A673 (cell line): ENCODE results near the gene TMEM165. TPM values are rescaled to one million over a fixed set of nuclear protein-coding genes. Genes with fewer than 3 reads are reported as not detected.

Source experiments
- BruUV-seq: library from RNA; stranded (reverse); fragments of 400-500 nt; replicated peaks from 2 replicates; lab custom pipeline; 2021; lab: Mats Ljungman, UMichigan
- CTCF ChIA-PET: fragments of 300-600 bp; sonication (Branson Sonifier 250); formaldehyde crosslinking; loops from one replicate; lab custom pipeline; 2022; ENCODE audit warnings: antibody characterized with exemption; lab: Charles Lee
- POLR2A ChIA-PET: fragments of 300-600 bp; sonication (Branson Sonifier 250); formaldehyde crosslinking; loops from one replicate; lab custom pipeline; 2022; ENCODE audit warnings: antibody characterized with exemption; ENCODE audit not compliant: low non-redundant PET; lab: Charles Lee
- DNase-seq: peaks from one replicate; pipeline ENCODE4 v3.0.0-alpha.2; 2015; ENCODE audit warnings: low spot score
- H3K27ac ChIP-seq: fragments of 200-600 bp; sonication (generic); 2 replicates; pipeline ENCODE4 v1.5.1; 2016; ENCODE audit warnings: mixed run types, low read depth, mild to moderate bottlenecking, mixed read lengths, antibody characterized with exemption, low read length; ENCODE audit not compliant: poor library complexity, severe bottlenecking
- H3K27me3 ChIP-seq: fragments of 200-600 bp; sonication (generic); replicated peaks from 2 replicates; pipeline ENCODE4 v1.6.1; 2017; ENCODE audit warnings: mixed run types, low read depth, mild to moderate bottlenecking, mixed read lengths, antibody characterized with exemption, low read length; ENCODE audit not compliant: insufficient read depth, poor library complexity
- H3K36me3 ChIP-seq: fragments of 200-600 bp; sonication (generic); 2 replicates; pipeline ENCODE4 v1.6.1; 2016; ENCODE audit warnings: mixed run types, mild to moderate bottlenecking, mixed read lengths, antibody characterized with exemption, low read length; ENCODE audit not compliant: insufficient read depth, poor library complexity, severe bottlenecking
- H3K4me1 ChIP-seq: fragments of 200-600 bp; sonication (generic); 2 replicates; pipeline ENCODE4 v1.6.1; 2017; ENCODE audit warnings: mixed run types, mild to moderate bottlenecking, mixed read lengths, antibody characterized with exemption, low read length; ENCODE audit not compliant: insufficient read depth, poor library complexity, severe bottlenecking
- H3K4me3 ChIP-seq: fragments of 200-600 bp; sonication (generic); 2 replicates; pipeline ENCODE4 v1.5.1; 2016; ENCODE audit warnings: low read depth, mixed run types, mild to moderate bottlenecking, mixed read lengths, low read length; ENCODE audit not compliant: poor library complexity, severe bottlenecking
- H3K9me3 ChIP-seq: fragments of 200-600 bp; sonication (generic); 2 replicates; pipeline ENCODE4 v1.6.1; 2016; ENCODE audit warnings: mixed run types, low read depth, mild to moderate bottlenecking, mixed read lengths, antibody characterized with exemption, low read length; ENCODE audit not compliant: poor library complexity, severe bottlenecking
- EZH2 ChIP-seq: fragments of 200-600 bp; sonication (generic); IDR thresholded peaks from 2 replicates; pipeline ENCODE4 v1.6.1; 2017; ENCODE audit warnings: borderline replicate concordance, low read depth, mild to moderate bottlenecking, mixed read lengths, antibody characterized with exemption, low read length; ENCODE audit not compliant: poor library complexity, severe bottlenecking
- intact Hi-C: fragments of 100-400 bp; cut with micrococcal nuclease; formaldehyde crosslinking; loops from one replicate; pipeline ENCODE4 v1.10.0; 2022; ENCODE audit not compliant: unreplicated experiment
- total RNA-seq: library from RNA; stranded (reverse); gene quantifications from 2 replicates; pipeline ENCODE4 v1.2.3, GENCODE V29; 2021
- TF ChIP-seq, protein P1 (sequence below): fragments of 300-800, 200-600 bp; sonication (generic); conservative IDR thresholded peaks from 2 replicates; pipeline ENCODE4 v1.5.1; 2017; ENCODE audit warnings: low read depth, mild to moderate bottlenecking, antibody characterized with exemption, low read length, moderate library complexity, mixed read lengths

Gene TMEM165
- total RNA-seq, 1 experiment from 2014 or later: 34.7 TPM

DNA sequence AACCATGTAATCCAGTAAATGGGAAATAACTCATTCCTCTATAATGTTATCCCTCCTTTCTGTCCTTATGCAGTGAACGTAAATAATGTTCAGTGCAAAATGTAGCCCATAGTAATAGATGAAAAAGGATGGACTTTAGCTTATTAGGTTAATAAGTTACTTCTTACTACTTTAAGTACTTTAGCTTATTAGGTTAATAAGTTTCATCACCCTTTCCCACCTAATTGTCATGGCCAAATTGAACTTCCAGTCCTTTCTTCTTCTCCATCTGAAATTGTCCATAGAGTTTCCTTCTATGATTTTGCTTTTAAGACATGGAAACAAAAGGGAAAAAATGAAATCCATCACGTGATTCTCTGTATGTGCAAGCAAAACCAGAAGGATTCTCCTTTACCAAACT, 15.2 kb upstream of the TMEM165 start:
- no peak overlapping the region for H3K27ac ChIP-seq
- H3K4me3 ChIP-seq: no peak overlapping the region
- DNase-seq: no peak
- H3K9me3 ChIP-seq: no peaks in the 10 kb centered on the region
- BruUV-seq: no TSS peak
- no peaks in the 10 kb centered on the region for H3K4me1 ChIP-seq
- CTCF ChIA-PET: no interaction called here
- POLR2A ChIA-PET: no interaction called here
- intact Hi-C loops: no loop called here
- no peaks in the 10 kb centered on the region for H3K27me3 ChIP-seq
- no peaks in the 10 kb centered on the region for H3K36me3 ChIP-seq
- no peak for TF ChIP-seq EZH2
- TF ChIP-seq, protein P1, sequence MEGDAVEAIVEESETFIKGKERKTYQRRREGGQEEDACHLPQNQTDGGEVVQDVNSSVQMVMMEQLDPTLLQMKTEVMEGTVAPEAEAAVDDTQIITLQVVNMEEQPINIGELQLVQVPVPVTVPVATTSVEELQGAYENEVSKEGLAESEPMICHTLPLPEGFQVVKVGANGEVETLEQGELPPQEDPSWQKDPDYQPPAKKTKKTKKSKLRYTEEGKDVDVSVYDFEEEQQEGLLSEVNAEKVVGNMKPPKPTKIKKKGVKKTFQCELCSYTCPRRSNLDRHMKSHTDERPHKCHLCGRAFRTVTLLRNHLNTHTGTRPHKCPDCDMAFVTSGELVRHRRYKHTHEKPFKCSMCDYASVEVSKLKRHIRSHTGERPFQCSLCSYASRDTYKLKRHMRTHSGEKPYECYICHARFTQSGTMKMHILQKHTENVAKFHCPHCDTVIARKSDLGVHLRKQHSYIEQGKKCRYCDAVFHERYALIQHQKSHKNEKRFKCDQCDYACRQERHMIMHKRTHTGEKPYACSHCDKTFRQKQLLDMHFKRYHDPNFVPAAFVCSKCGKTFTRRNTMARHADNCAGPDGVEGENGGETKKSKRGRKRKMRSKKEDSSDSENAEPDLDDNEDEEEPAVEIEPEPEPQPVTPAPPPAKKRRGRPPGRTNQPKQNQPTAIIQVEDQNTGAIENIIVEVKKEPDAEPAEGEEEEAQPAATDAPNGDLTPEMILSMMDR: no peak

DNA sequence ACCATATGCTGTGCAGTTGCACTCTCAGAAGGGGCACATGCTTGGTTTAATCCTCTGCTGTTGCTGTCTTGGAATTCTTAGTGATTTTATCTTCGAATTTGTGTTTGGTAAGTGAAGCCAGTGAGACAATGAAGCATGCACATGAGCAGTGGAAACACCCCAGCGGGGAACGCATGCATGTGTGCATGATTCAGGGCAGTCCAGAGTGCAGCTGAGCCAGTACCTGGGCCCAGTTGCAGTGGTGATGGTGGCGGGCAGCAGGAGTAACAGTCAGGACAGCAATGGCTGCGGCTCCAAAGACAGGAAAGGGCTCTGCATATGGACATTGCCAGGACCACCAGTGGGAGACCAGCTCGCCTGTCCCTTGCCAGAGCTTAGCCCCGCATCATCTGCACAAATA, 14.3 kb upstream of the TMEM165 start:
- BruUV-seq: no TSS peak
- Histone ChIP-seq H3K27ac (no peak overlapping the region), H3K36me3 (no peaks in the 10 kb centered on the region), H3K27me3 (no peaks in the 10 kb centered on the region), H3K9me3 (no peaks in the 10 kb centered on the region), H3K4me1 (no peaks in the 10 kb centered on the region), H3K4me3 (no peak overlapping the region)
- no peak for TF ChIP-seq EZH2
- TF ChIP-seq, protein P1: no peak
- ChIA-PET POLR2A (no interaction called here), CTCF (no interaction called here)
- DNase-seq: no peak
- intact Hi-C loops: no loop called here

DNA sequence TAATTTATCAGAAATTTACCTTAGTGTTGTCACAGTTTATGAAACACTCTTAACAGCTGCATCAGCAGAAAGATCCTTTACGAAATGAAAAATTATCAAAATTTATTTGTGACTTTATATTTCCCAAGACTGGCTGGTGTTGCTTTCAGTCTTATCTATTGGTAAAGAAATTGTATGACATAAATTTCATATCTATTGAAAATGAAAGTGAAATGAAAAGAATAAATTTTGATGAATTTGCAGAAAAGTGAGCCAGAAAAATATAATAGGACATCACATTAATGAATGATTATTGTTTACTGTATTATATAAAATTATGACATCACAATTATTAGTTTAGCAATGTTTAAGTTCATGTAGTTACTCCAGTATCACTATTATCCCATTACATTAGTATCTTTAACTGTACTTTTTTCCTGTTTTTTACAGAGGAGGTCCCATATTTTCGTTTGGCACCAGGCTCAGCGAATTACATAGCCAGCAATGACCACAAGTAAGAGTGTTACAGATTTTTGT, 13.2 kb upstream of the TMEM165 start:
- intact Hi-C loops: no loop called here
- Histone ChIP-seq H3K27me3 (no peaks in the 10 kb centered on the region), H3K27ac (no peak overlapping the region), H3K9me3 (no peaks in the 10 kb centered on the region), H3K4me3 (no peak overlapping the region), H3K4me1 (no peaks in the 10 kb centered on the region), H3K36me3 (no peaks in the 10 kb centered on the region)
- no peak for TF ChIP-seq EZH2
- TF ChIP-seq, protein P1: no peak
- POLR2A ChIA-PET: no interaction called here
- no peak for DNase-seq
- CTCF ChIA-PET: no interaction called here
- no TSS peak for BruUV-seq
